OCI-LY1 (cell line): ENCODE data around the gene ARHGAP21.

ENCODE experiments used
- H2AFZ ChIP-seq: fragments of 200-600 bp; sonication (generic), shearing (Covaris generic); 2 replicates; pipeline ENCODE4 v1.6.0; 2014; ENCODE audit warnings: antibody characterized with exemption, mild to moderate bottlenecking, low read length
- H3F3A ChIP-seq: fragments of 200-600 bp; sonication (generic), shearing (Covaris generic); 2 replicates; pipeline ENCODE4 v1.6.0; 2014; ENCODE audit warnings: mild to moderate bottlenecking, antibody characterized with exemption, low read length, moderate library complexity; ENCODE audit not compliant: insufficient read depth
- H3K27ac ChIP-seq: fragments of 200-600 bp; sonication (generic); 2 replicates; pipeline ENCODE4 v1.5.1; 2014; ENCODE audit warnings: low read length, mixed run types, mild to moderate bottlenecking, low read depth; ENCODE audit not compliant: poor library complexity, severe bottlenecking
- H3K27me3 ChIP-seq: fragments of 200-600 bp; sonication (generic); 2 replicates; pipeline ENCODE4 v1.6.0; 2014; ENCODE audit warnings: antibody characterized with exemption, mild to moderate bottlenecking, low read length, moderate library complexity; ENCODE audit not compliant: insufficient read depth
- H3K36me3 ChIP-seq: fragments of 200-600 bp; sonication (generic); 2 replicates; pipeline ENCODE4 v1.6.1; 2014; ENCODE audit warnings: mild to moderate bottlenecking, antibody characterized with exemption, low read length, moderate library complexity, mixed read lengths; ENCODE audit not compliant: insufficient read depth
- H3K4me1 ChIP-seq: fragments of 200-600 bp; sonication (generic); 2 replicates; pipeline ENCODE4 v1.5.1; 2014; ENCODE audit warnings: mild to moderate bottlenecking, low read length, moderate library complexity; ENCODE audit not compliant: insufficient read depth, severe bottlenecking
- H3K4me2 ChIP-seq: fragments of 200-600 bp; sonication (generic), shearing (Covaris generic); 2 replicates; pipeline ENCODE4 v1.6.1; 2014; ENCODE audit warnings: low read length
- H3K4me3 ChIP-seq: fragments of 200-600 bp; sonication (generic); 2 replicates; pipeline ENCODE4 v1.5.1; 2014; ENCODE audit warnings: low read length, low read depth, mild to moderate bottlenecking, mixed read lengths; ENCODE audit not compliant: poor library complexity, severe bottlenecking
- H3K79me2 ChIP-seq: fragments of 200-600 bp; shearing (Covaris generic); 2 replicates; pipeline ENCODE4 v1.6.1; 2016; ENCODE audit warnings: mixed run types, low read length, mixed read lengths; ENCODE audit not compliant: insufficient read depth
- H3K9ac ChIP-seq: fragments of 200-600 bp; sonication (generic), shearing (Covaris generic); 2 replicates; pipeline ENCODE4 v1.6.1; 2014; ENCODE audit warnings: mild to moderate bottlenecking, low read length, mixed read lengths
- H3K9me2 ChIP-seq: fragments of 200-600 bp; sonication (generic), shearing (Covaris generic); 2 replicates; pipeline ENCODE4 v1.6.1; 2014; ENCODE audit warnings: low read depth, mild to moderate bottlenecking, low read length, mixed read lengths
- H3K9me3 ChIP-seq: fragments of 200-600 bp; shearing (Covaris generic); 2 replicates; pipeline ENCODE4 v1.6.1; 2014; ENCODE audit warnings: low read length, mixed read lengths
- H4K20me1 ChIP-seq: fragments of 200-600 bp; sonication (generic), shearing (Covaris generic); 2 replicates; pipeline ENCODE4 v1.6.0; 2016; ENCODE audit warnings: mild to moderate bottlenecking, low read length; ENCODE audit not compliant: insufficient read depth
- CTCF ChIP-seq: fragments of 200-600 bp; sonication (generic), shearing (Covaris generic); IDR thresholded peaks from 2 replicates; pipeline ENCODE4 v1.5.1; 2017; ENCODE audit warnings: mild to moderate bottlenecking, antibody characterized with exemption, low read length, moderate library complexity, mixed read lengths
- EZH2 ChIP-seq: fragments of 200-600 bp; sonication (generic), shearing (Covaris generic); IDR thresholded peaks from 2 replicates; pipeline ENCODE4 v1.8.0; 2017; ENCODE audit warnings: borderline replicate concordance, mixed run types, mild to moderate bottlenecking, antibody characterized with exemption, low read length, moderate library complexity, mixed read lengths

Gene ARHGAP21

GRCh38 chr10:24748214-24748613 is 24.5 kb upstream of the ARHGAP21 start:
- H3K4me3 ChIP-seq = no peak overlapping the region
- H3K27me3 ChIP-seq = no peaks in the 10 kb centered on the region
- H3K9me3 ChIP-seq = no peaks in the 10 kb centered on the region
- H3K9me2 ChIP-seq = no peaks in the 10 kb centered on the region
- H4K20me1 ChIP-seq = no peaks in the 10 kb centered on the region
- H3K27ac ChIP-seq = no peak overlapping the region
- H3K36me3 ChIP-seq = no peaks in the 10 kb centered on the region
- TF ChIP-seq CTCF = no peak
- TF ChIP-seq EZH2 = no peak
- H2AFZ ChIP-seq = no peak overlapping the region
- H3F3A ChIP-seq = no peaks in the 10 kb centered on the region
- no peaks in the 10 kb centered on the region for H3K4me1 ChIP-seq
- H3K9ac ChIP-seq = no peak overlapping the region
- H3K4me2 ChIP-seq = no peak overlapping the region
- H3K79me2 ChIP-seq = no peaks in the 10 kb centered on the region

GRCh38 chr10:24744946-24745345 is 21.3 kb upstream of the ARHGAP21 start:
- H3K27ac ChIP-seq = no peak overlapping the region
- no peak overlapping the region for H2AFZ ChIP-seq
- no peaks in the 10 kb centered on the region for H3F3A ChIP-seq
- H3K9ac ChIP-seq = no peak overlapping the region
- no peaks in the 10 kb centered on the region for H4K20me1 ChIP-seq
- H3K4me1 ChIP-seq = no peaks in the 10 kb centered on the region
- H3K4me3 ChIP-seq = no peak overlapping the region
- H3K4me2 ChIP-seq = no peak overlapping the region
- H3K9me2 ChIP-seq = no peaks in the 10 kb centered on the region
- H3K79me2 ChIP-seq = no peaks in the 10 kb centered on the region
- H3K27me3 ChIP-seq = no peaks in the 10 kb centered on the region
- no peaks in the 10 kb centered on the region for H3K9me3 ChIP-seq
- TF ChIP-seq CTCF (no peak), EZH2 (no peak)
- H3K36me3 ChIP-seq = no peaks in the 10 kb centered on the region

- H3K9ac ChIP-seq = no peak overlapping the region
- no peak overlapping the region for H3K4me3 ChIP-seq
- TF ChIP-seq EZH2 = no peak
- TF ChIP-seq CTCF = no peak
- H3F3A ChIP-seq = no peaks in the 10 kb centered on the region
- no peaks in the 10 kb centered on the region for H3K9me3 ChIP-seq
- H3K27ac ChIP-seq = no peak overlapping the region
- no peak overlapping the region for H2AFZ ChIP-seq
- no peaks in the 10 kb centered on the region for H3K27me3 ChIP-seq
- H3K4me2 ChIP-seq = no peak overlapping the region
- no peaks in the 10 kb centered on the region for H3K36me3 ChIP-seq
- H3K9me2 ChIP-seq = no peaks in the 10 kb centered on the region
- no peaks in the 10 kb centered on the region for H3K4me1 ChIP-seq
- no peaks in the 10 kb centered on the region for H3K79me2 ChIP-seq
- H4K20me1 ChIP-seq = no peaks in the 10 kb centered on the region
Measured at GRCh38 chr10:24740714-24741113, 17.0 kb upstream of the ARHGAP21 start.
